HG02840 (cell line): ENCODE results near the gene KCNJ11.

Source experiments
- ATAC-seq: cut with Tn5 transposase; IDR thresholded peaks from one replicate; pipeline ENCODE4 v1.9.1; 2021; ENCODE audit warnings: mild to moderate bottlenecking, moderate library complexity, moderate number of reproducible peaks; ENCODE audit not compliant: unreplicated experiment, low FRiP score

KCNJ11 gene

GRCh38 chr11:17410606-17411379 lies 22.3 kb upstream of the KCNJ11 start:
- ATAC-seq, result no peak

- no peak for ATAC-seq
Observed at GRCh38 chr11:17408641-17409040, 20.2 kb upstream of the KCNJ11 start.

- no peak for ATAC-seq
Observed at GRCh38 chr11:17408026-17408425, 19.6 kb upstream of the KCNJ11 start.

- ATAC-seq, result no peak
Observed at GRCh38 chr11:17407575-17407974, 19.1 kb upstream of the KCNJ11 start.

GRCh38 chr11:17406818-17407149 lies 18.3 kb upstream of the KCNJ11 start:
- no peak for ATAC-seq

GRCh38 chr11:17406082-17406817 lies 17.8 kb upstream of the KCNJ11 start:
- no peak for ATAC-seq

- no peak for ATAC-seq
Observed at GRCh38 chr11:17405232-17406005, 17.0 kb upstream of the KCNJ11 start.

GRCh38 chr11:17403980-17404759 lies 15.7 kb upstream of the KCNJ11 start:
- ATAC-seq, result no peak

- ATAC-seq, result no peak
Observed at GRCh38 chr11:17402486-17402885, 14.0 kb upstream of the KCNJ11 start.

GRCh38 chr11:17401841-17402240 lies 13.4 kb upstream of the KCNJ11 start:
- ATAC-seq, result no peak

GRCh38 chr11:17401316-17401715 lies 12.9 kb upstream of the KCNJ11 start:
- no peak for ATAC-seq

GRCh38 chr11:17400048-17400775 lies 11.8 kb upstream of the KCNJ11 start:
- no peak for ATAC-seq

GRCh38 chr11:17399236-17399635 lies 10.8 kb upstream of the KCNJ11 start:
- no peak for ATAC-seq

- no peak for ATAC-seq
Observed at GRCh38 chr11:17397311-17398002, 9.0 kb upstream of the KCNJ11 start.

- no peak for ATAC-seq
Observed at GRCh38 chr11:17396598-17397310, 8.3 kb upstream of the KCNJ11 start.

GRCh38 chr11:17395978-17396377 lies 7.5 kb upstream of the KCNJ11 start:
- ATAC-seq, result no peak

- no peak for ATAC-seq
Observed at GRCh38 chr11:17395554-17395961, 7.1 kb upstream of the KCNJ11 start.

GRCh38 chr11:17394743-17395390 lies 6.4 kb upstream of the KCNJ11 start:
- no peak for ATAC-seq
